ENCODE measurements around the gene CHN1.

The CHN1 gene

DNA sequence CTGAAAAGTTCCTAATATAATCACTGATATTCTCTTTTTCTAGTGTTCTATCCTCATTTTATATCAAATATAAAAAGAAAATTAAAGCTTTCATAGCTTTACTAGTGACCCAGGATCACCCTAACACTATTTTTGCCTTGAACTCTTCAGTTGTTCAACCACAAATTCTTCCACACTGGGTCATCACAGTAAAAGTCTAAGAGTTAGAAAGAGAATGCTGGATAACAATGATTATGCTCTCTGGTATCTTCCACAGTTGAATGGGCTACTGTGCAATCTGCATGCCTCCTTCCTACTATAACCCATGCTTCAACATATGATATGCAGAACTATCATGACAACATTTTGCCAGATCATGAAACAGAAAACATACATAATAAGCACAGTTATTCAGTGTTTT is 32.3 kb downstream of the CHN1 start:
- Histone ChIP-seq H3K27me3 (replicated peaks) (no peaks in the 10 kb centered on the region), H3K27ac (peak overlapping the region; percentile 91), H3K4me3 (ENCODE audit: low read depth, low read length) (no peak overlapping the region), H3K36me3 (replicated peaks) (no peaks in the 10 kb centered on the region)
- peak; percentile 74 for DNase-seq
- TF ChIP-seq, protein P1, sequence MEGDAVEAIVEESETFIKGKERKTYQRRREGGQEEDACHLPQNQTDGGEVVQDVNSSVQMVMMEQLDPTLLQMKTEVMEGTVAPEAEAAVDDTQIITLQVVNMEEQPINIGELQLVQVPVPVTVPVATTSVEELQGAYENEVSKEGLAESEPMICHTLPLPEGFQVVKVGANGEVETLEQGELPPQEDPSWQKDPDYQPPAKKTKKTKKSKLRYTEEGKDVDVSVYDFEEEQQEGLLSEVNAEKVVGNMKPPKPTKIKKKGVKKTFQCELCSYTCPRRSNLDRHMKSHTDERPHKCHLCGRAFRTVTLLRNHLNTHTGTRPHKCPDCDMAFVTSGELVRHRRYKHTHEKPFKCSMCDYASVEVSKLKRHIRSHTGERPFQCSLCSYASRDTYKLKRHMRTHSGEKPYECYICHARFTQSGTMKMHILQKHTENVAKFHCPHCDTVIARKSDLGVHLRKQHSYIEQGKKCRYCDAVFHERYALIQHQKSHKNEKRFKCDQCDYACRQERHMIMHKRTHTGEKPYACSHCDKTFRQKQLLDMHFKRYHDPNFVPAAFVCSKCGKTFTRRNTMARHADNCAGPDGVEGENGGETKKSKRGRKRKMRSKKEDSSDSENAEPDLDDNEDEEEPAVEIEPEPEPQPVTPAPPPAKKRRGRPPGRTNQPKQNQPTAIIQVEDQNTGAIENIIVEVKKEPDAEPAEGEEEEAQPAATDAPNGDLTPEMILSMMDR (IDR thresholded peaks at IDR 0.05; ENCODE audit: low read depth, low read length, missing control alignments) = no peak
- in situ Hi-C loops (cut with HindIII; ENCODE audit: low pct_ligation_motif_present, low sequenced_read_pairs) = no loop called here

DNA sequence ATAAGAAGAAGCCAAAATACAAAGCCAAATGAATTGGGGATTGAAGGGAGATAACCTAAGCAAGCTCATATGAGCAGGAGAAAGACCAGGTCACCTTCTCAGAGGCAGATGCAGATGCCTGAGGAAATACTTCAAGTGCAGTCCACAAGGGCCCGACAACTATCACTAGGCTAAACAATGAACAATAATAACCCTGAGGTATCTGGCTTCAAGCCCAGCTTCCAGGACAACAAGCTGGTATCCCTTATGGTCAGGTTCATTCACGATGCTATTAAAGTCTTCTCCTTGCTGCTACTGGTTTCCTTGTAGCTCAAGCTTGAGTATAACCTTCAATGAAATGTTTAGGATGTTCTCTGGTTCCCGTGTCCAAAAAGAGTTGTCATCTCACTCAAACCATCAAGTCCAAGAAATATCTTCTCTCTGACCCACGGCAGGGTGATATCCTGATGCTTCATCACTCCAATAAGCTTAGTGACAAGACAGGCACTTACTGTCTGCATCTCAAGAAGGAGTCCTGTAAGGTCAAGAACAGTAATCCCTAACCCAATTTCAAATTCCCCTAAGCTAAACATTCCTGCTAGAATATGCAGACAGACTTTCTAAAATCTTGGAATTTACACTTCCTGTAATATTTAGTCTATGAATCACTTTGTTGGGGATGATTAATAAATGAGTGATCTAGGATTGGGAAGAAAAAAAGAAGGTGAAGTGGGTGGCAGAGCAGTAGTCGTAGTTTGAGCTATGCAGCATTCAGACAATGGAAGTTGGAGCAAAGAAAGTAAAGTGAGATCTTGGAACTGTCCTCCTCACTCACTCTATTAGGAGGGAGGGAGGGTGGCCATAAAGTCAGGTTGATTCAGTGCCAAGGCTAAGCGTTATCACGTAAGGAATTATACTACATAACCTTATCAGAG is 33.1 kb downstream of the CHN1 start:
- Histone ChIP-seq H3K27ac (peak overlapping the region; percentile 91), H3K36me3 (replicated peaks) (no peaks in the 10 kb centered on the region), H3K27me3 (replicated peaks) (no peaks in the 10 kb centered on the region), H3K4me3 (ENCODE audit: low read depth, low read length) (peak overlapping the region; percentile 3)
- DNase-seq = peak; percentile 90
- TF ChIP-seq, protein P1 (IDR thresholded peaks at IDR 0.05; ENCODE audit: low read depth, low read length, missing control alignments) = no peak
- in situ Hi-C loops (cut with HindIII; ENCODE audit: low pct_ligation_motif_present, low sequenced_read_pairs) = no loop called here

DNA sequence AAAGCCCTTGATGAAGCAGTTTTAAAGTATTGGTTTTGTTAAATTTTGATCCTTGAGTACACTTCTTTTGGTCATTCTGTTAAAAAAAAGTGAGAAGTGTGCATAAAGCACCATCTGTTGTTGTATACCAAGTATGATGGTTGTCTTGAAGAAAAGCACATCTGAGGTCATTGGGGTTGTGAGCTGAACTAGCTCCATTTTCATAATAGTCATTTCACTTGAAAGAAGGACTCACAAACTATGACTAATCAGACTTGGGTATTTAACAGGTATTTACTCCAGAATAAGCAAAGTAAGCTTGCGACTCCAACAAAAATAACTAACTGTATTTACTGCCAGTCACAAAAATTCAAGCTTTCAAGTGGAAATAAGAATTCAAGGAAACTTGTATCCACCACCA is 35.1 kb downstream of the CHN1 start:
- Histone ChIP-seq H3K27me3 (replicated peaks) (no peaks in the 10 kb centered on the region), H3K4me3 (ENCODE audit: low read depth, low read length) (no peak overlapping the region), H3K27ac (no peak overlapping the region), H3K36me3 (replicated peaks) (no peaks in the 10 kb centered on the region)
- TF ChIP-seq, protein P1 (IDR thresholded peaks at IDR 0.05; ENCODE audit: low read depth, low read length, missing control alignments) = no peak
- in situ Hi-C loops (cut with HindIII; ENCODE audit: low pct_ligation_motif_present, low sequenced_read_pairs) = no loop called here
- DNase-seq = no peak

DNA sequence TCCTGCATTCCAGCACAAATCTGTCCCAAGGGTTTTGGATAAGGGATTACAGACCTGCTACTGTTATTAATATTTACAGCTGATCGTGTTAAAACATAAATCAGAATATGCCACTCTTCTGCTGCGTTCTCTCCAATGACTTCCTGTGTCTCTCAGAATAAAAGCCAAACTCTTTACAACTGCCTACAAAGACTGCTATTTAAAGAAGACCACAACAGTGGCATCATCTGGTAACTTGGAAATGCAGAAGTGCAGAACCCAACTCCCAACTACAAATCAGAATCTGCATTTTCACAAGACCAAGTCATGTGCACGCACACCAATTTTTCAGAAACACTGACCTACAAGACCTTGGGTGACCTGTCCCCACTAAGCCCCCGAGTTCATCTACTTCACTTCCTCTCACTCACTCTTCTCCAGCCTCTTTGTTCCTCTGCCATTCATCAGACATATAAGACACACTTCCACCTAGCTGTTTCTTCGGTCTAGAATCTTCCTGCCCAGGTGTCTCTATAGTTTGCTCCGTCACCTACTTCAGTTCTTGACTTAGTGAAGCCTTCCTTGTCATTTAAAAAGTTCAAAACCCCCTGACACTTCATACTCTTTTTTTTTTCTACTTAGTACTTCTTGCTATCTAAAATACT is 36.0 kb downstream of the CHN1 start:
- no peak overlapping the region for H3K4me3 ChIP-seq (ENCODE audit: low read depth, low read length)
- DNase-seq = no peak
- no peaks in the 10 kb centered on the region for H3K36me3 ChIP-seq (replicated peaks)
- TF ChIP-seq, protein P1 (IDR thresholded peaks at IDR 0.05; ENCODE audit: low read depth, low read length, missing control alignments) = no peak
- no peaks in the 10 kb centered on the region for H3K27me3 ChIP-seq (replicated peaks)
- in situ Hi-C loops (cut with HindIII; ENCODE audit: low pct_ligation_motif_present, low sequenced_read_pairs) = no loop called here
- no peak overlapping the region for H3K27ac ChIP-seq

DNA sequence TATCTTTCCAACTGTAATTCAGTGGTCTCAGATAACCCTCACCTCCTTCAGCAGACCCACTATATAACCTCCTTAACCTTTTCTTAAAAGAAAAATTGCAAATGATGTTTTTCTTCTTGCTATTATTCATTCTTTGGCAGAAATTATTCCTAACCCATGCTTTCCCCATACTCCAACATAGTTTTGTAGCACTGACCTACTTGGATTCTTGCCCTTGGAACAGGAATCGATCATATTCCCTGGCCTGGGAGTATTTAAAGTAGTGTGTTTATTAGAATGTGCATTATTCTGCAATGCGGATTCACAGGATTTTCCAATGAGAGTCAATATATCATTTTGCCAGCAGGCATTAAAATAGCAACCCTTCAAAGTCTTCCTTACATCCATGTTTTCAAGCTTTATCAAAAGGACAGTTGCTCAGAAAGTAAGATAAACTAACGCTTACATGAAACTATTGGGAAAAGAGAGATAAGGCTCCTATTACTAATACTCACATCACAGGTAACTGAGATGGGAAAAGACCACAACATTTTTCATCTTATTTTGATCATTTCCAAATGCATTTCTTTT is 37.4 kb downstream of the CHN1 start:
- DNase-seq = no peak
- in situ Hi-C loops (cut with HindIII; ENCODE audit: low pct_ligation_motif_present, low sequenced_read_pairs) = no loop called here
- Histone ChIP-seq H3K27ac (no peak overlapping the region), H3K4me3 (ENCODE audit: low read depth, low read length) (no peak overlapping the region), H3K27me3 (replicated peaks) (no peaks in the 10 kb centered on the region), H3K36me3 (replicated peaks) (no peaks in the 10 kb centered on the region)
- TF ChIP-seq, protein P1 (IDR thresholded peaks at IDR 0.05; ENCODE audit: low read depth, low read length, missing control alignments) = no peak

Measured in brain microvascular endothelial cell (primary cell).